SK-N-SH (cell line): ENCODE data around the gene CCL21.

Experiments used
- CTCF ChIP-seq: fragments of 200-600 bp; sonication (generic); IDR thresholded peaks from 2 replicates; pipeline ENCODE4 v1.6.1; 2017; ENCODE audit warnings: antibody characterized with exemption, mild to moderate bottlenecking, moderate library complexity
- EP300 ChIP-seq, 2 experiments: IDR thresholded peaks; 2 replicates each; pipeline versions ENCODE4 v1.4.0 to v1.6.1; 2012; ENCODE audit warnings: borderline replicate concordance in 1 of 2, low read depth in 1 of 2, low read length in 1 of 2
- EZH2phosphoT487 ChIP-seq: fragments of 200-600 bp; sonication (generic); IDR thresholded peaks from 2 replicates; pipeline ENCODE4 v1.6.1; 2017; ENCODE audit warnings: low read depth, mixed run types, mild to moderate bottlenecking, antibody characterized with exemption, moderate library complexity, borderline replicate concordance
- GABPA ChIP-seq: IDR thresholded peaks from 2 replicates; pipeline ENCODE4 v1.4.0; 2012; ENCODE audit warnings: low read depth, mild to moderate bottlenecking
- NFIC ChIP-seq: IDR thresholded peaks from 2 replicates; pipeline ENCODE4 v1.4.0; 2012; ENCODE audit warnings: borderline replicate concordance
- NRF1 ChIP-seq: IDR thresholded peaks from 2 replicates; pipeline ENCODE4 v1.6.1; 2012; ENCODE audit warnings: low read depth, mild to moderate bottlenecking, low read length
- RAD21 ChIP-seq: IDR thresholded peaks from 2 replicates; pipeline ENCODE4 v1.6.1; 2012; ENCODE audit warnings: mild to moderate bottlenecking, low read length
- REST ChIP-seq: IDR thresholded peaks from 2 replicates; pipeline ENCODE4 v1.6.1; 2012; ENCODE audit warnings: mild to moderate bottlenecking, low read depth, low read length, moderate library complexity
- RFX5 ChIP-seq: IDR thresholded peaks from 2 replicates; pipeline ENCODE4 v1.6.1; 2012; ENCODE audit warnings: mild to moderate bottlenecking, improper control_type of control experiment, low read length
- SIN3A ChIP-seq: IDR thresholded peaks from 2 replicates; pipeline ENCODE4 v1.6.1; 2012; ENCODE audit warnings: low read depth, mild to moderate bottlenecking, low read length, moderate library complexity, borderline replicate concordance
- TAF1 ChIP-seq: IDR thresholded peaks from 2 replicates; pipeline ENCODE4 v1.6.1; 2012; ENCODE audit warnings: low read depth, mild to moderate bottlenecking, low read length, moderate library complexity, borderline replicate concordance
- USF2 ChIP-seq: fragments of 150-350 bp; IDR thresholded peaks from 2 replicates; pipeline ENCODE4 v1.6.1; 2017; ENCODE audit warnings: antibody characterized with exemption, low read length, low read depth, borderline replicate concordance

- no peak for TF ChIP-seq RFX5
- TF ChIP-seq CTCF, result no peak
- no peak for TF ChIP-seq NFIC
- TF ChIP-seq SIN3A, result no peak
- TF ChIP-seq RAD21, result no peak
- TF ChIP-seq REST, result no peak
- TF ChIP-seq TAF1, result no peak
- no peak for TF ChIP-seq GABPA
- TF ChIP-seq NRF1, result no peak
- no peak for TF ChIP-seq EP300 (IDR thresholded peaks at IDR 0.05; ENCODE audit: borderline replicate concordance in 1 of 2, low read depth in 1 of 2, low read length in 1 of 2)
- TF ChIP-seq EZH2phosphoT487, result no peak
- TF ChIP-seq USF2, result no peak
These were observed 20.8 kb downstream of the CCL21 start for GRCh38 chr9:34689116-34689470.
